Skin epidermis (tissue), 12 donors: ENCODE results near the gene RAB4B.
"Not testable (repeated sequence)": the region's sequence is repeated elsewhere in the genome, so short reads cannot be mapped to it uniquely, and the experiment has no call there.

Experiments used
- H3K27ac ChIP-seq, 21 experiments: fragments of 200-600 bp; sonication (generic) in 11 of 21; one replicate each; pipeline ENCODE4 v1.5.0; 2020; ENCODE audit warnings: mild to moderate bottlenecking in 3 of 21, inconsistent platforms in 2 of 21, moderate library complexity in 2 of 21
- H3K4me3 ChIP-seq, 7 experiments: fragments of 200-600 bp; sonication (generic) in 2 of 7; one replicate each; pipeline ENCODE4 v1.5.0; 2020; ENCODE audit warnings: inconsistent platforms in 2 of 7, mild to moderate bottlenecking in 2 of 7, moderate library complexity in 1 of 7

Gene RAB4B

GRCh38 chr19:40810649-40811408 lies 32.8 kb downstream of the RAB4B start:
- peak overlapping the region; percentile 26 to 46 (median 33) for H3K4me3 ChIP-seq
- H3K27ac ChIP-seq = peak overlapping the region in 20 of 21 experiments; percentile 16 to 89 (median 69)

GRCh38 chr19:40811478-40812341 lies 33.7 kb downstream of the RAB4B start:
- Histone ChIP-seq H3K4me3 (peak overlapping the region; percentile 26 to 46 (median 33)), H3K27ac (peak overlapping the region in 20 of 21 experiments; percentile 16 to 89 (median 69))

- H3K4me3 ChIP-seq, H3K27ac ChIP-seq: not testable (repeated sequence)
These were observed 34.5 kb downstream of the RAB4B start for GRCh38 chr19:40812571-40812970.

GRCh38 chr19:40813182-40813581 lies 35.1 kb downstream of the RAB4B start:
- no peak overlapping the region for H3K4me3 ChIP-seq
- no peak overlapping the region for H3K27ac ChIP-seq

- no peak overlapping the region for H3K4me3 ChIP-seq
- no peak overlapping the region for H3K27ac ChIP-seq
These were observed 37.2 kb downstream of the RAB4B start for GRCh38 chr19:40815223-40815622.

GRCh38 chr19:40818480-40819399 lies 40.7 kb downstream of the RAB4B start:
- Histone ChIP-seq H3K27ac (peak overlapping the region in 4 of 21 experiments; percentile 19 to 65 (median 34)), H3K4me3 (peak overlapping the region in 4 of 7 experiments; percentile 13 to 26 (median 22))

GRCh38 chr19:40819479-40820234 lies 41.6 kb downstream of the RAB4B start:
- not testable (repeated sequence) for H3K4me3 ChIP-seq
- peak overlapping the region in 4 of 21 experiments; percentile 3 to 65 (median 31) for H3K27ac ChIP-seq

- peak overlapping the region in 1 of 21 experiments; percentile 46 for H3K27ac ChIP-seq
- no peak overlapping the region for H3K4me3 ChIP-seq
These were observed 44.1 kb downstream of the RAB4B start for GRCh38 chr19:40822161-40822560.

GRCh38 chr19:40822704-40823553 lies 44.9 kb downstream of the RAB4B start:
- not testable (repeated sequence) for H3K4me3 ChIP-seq
- H3K27ac ChIP-seq = peak overlapping the region in 8 of 21 experiments; percentile 17 to 51 (median 33)

- H3K4me3 ChIP-seq, H3K27ac ChIP-seq: not testable (repeated sequence)
These were observed 46.9 kb downstream of the RAB4B start for GRCh38 chr19:40824916-40825315.

- H3K4me3 ChIP-seq, H3K27ac ChIP-seq: not testable (repeated sequence)
These were observed 47.5 kb downstream of the RAB4B start for GRCh38 chr19:40825460-40826095.

GRCh38 chr19:40826312-40826698 lies 48.3 kb downstream of the RAB4B start:
- H3K4me3 ChIP-seq, H3K27ac ChIP-seq: not testable (repeated sequence)

- not testable (repeated sequence) for H3K27ac ChIP-seq, H3K4me3 ChIP-seq
These were observed 48.8 kb downstream of the RAB4B start for GRCh38 chr19:40826699-40827385.

- H3K4me3 ChIP-seq = no peak overlapping the region
- H3K27ac ChIP-seq = no peak overlapping the region
These were observed 49.6 kb downstream of the RAB4B start for GRCh38 chr19:40827386-40828247.

GRCh38 chr19:40829205-40829604 lies 51.2 kb downstream of the RAB4B start:
- H3K27ac ChIP-seq = no peak overlapping the region
- H3K4me3 ChIP-seq = no peak overlapping the region

GRCh38 chr19:40830741-40831140 lies 52.7 kb downstream of the RAB4B start:
- not testable (repeated sequence) for H3K4me3 ChIP-seq
- H3K27ac ChIP-seq = peak overlapping the region in 1 of 21 experiments; percentile 1
